D341Med (cell line): Measurements from ENCODE around the gene PTPRK.
"Not testable (repeated sequence)": the region's sequence is repeated elsewhere in the genome, so short reads cannot be mapped to it uniquely, and the experiment has no call there.

ENCODE experiments used
- DNase-seq: peaks from one replicate; pipeline ENCODE4 v3.0.0; 2012; ENCODE audit warnings: low spot score

PTPRK gene

GRCh38 chr6:128438393-128438792 lies 82.0 kb downstream of the PTPRK start:
- no peak for DNase-seq

DNA sequence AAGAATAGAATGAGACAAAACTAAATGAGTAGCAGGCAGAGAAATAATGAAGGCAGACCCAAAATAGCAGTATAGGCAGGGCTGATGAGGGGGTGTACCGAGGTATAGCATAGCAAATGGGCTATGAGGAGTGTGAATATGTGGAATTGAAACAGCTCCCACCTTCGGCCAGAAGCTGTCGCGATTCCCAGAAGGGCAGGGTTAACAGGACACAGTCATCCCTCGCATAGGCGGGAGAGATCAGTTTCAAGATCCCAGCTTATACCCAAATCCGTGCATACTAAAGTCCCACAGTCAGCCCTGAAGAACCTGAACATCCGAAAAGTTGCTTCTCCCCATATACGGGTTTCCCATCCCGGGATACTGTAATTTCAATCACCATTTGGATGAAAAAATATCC lies 82.7 kb downstream of the PTPRK start:
- no peak for DNase-seq

- not testable (repeated sequence) for DNase-seq
These were observed 85.6 kb downstream of the PTPRK start for GRCh38 chr6:128434752-128435151.

GRCh38 chr6:128432394-128432793 lies 88.0 kb downstream of the PTPRK start:
- DNase-seq, result no peak

DNA sequence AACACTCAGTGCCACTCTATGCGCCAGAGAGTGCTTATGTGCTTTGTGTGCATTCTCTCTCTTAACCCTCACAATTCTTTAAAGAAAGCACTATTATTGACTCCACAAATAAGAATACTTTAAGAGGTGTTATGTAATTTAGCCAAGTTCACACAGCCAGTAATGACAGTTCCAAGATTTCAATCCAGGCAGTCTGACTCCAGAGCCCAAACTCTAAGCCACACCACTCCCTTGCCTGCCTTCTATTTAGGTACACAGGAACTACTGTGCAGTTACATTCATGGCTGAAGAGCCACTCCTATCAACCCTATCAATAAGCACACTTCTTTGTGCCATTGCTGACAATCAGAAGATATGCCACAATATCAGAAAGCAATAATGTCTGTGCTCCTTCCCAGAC lies 93.3 kb downstream of the PTPRK start:
- DNase-seq, result no peak

GRCh38 chr6:128425856-128426255 lies 94.5 kb downstream of the PTPRK start:
- no peak for DNase-seq

- no peak for DNase-seq
These were observed 97.5 kb downstream of the PTPRK start for GRCh38 chr6:128422871-128423270.

- DNase-seq, result no peak
These were observed 98.2 kb downstream of the PTPRK start for GRCh38 chr6:128422200-128422599.

DNA sequence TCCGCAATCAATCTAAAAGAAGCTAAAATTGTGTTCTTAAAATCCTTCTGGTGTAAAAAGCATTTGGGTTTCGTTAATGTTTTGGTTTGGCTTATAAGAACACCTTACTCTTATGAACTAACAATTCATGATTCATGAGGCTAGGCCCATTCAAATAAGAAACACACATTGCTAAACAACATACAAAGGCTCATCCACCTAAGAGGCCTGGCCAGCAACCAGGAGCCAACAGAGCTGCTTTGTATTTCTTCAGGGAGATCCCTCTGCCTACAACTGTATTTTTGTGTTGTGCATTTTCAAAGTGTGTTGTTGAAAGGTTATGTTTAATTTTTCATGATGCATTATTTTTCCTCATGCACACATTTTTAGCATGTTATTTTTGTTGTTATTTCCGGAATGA lies 98.6 kb downstream of the PTPRK start:
- no peak for DNase-seq

DNA sequence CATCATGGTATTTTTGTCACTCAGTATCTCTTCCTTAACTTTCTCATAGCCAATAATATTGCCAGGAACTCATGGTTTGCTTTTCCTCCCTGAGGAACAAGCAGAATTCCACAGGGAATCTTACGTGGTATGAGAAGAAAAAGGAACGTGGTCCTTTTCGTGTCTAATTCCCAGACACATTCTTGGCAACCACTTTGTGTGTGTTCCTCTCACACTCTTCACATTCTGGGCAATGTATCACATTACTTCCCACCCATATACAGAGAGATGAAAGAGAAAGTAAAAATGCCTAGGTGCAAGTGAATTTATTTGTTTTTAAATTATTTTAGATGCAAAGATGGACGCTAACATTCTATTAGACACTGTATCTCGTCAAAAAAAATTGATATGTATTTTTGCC lies 102.7 kb downstream of the PTPRK start:
- DNase-seq, result no peak

GRCh38 chr6:128415387-128415786 lies 105.0 kb downstream of the PTPRK start:
- DNase-seq, result no peak

DNA sequence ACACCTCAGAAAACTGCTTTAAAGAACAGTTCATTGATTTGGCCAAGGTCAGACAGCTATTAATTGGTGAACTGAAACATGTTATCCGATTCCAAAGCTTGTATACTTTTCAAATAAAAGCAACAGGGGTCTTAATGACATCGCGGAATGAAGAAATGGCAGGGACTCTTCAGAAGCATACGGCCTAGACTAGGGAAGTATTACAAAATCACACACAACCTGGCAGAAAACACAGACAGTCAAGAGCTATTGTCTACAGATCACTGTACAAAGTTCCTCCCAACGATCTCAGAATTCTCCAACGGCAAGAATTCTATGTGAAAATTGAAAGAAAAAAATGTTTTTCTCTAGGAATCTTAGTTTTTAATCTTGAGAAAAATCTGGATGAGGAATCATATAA lies 105.5 kb downstream of the PTPRK start:
- no peak for DNase-seq

DNA sequence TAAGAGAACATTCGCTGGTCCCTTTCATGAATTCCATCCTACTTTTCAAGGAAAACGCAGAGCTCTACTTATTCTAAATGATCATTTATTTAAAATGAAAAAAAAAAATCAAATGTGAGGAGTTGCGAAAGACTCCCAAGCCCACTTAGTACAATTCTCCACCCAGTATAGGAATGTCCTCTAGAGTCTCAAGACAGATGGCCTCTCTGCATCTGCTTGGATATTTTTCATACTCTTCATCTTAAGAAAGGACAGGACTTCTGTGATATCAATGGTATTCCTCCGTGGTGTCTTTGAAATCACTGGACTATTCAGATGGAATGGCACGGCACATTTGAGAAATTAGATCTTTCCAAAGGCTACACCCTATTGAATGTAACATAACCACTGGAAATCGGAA lies 107.1 kb downstream of the PTPRK start:
- no peak for DNase-seq

DNA sequence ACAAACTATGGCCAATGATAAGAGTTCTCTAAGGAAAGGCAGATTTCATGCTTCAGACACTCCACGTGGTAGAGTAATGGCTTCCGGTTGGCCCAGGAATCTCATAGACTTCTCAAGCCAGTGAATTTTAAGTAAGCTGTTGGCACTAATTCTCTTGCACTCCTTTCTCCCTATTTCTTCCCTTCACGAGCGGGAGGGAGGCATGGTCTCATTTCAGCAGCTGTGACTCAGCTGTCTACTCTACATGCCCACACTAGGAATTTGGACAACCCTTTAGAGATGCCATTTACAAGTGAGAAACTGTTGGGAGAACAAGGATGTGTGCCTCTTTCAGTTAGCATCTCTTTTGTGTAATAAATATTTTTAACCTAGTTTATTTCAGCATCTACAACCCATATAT lies 107.7 kb downstream of the PTPRK start:
- no peak for DNase-seq

GRCh38 chr6:128410584-128410983 lies 109.8 kb downstream of the PTPRK start:
- DNase-seq, result no peak

GRCh38 chr6:128409003-128409402 lies 111.4 kb downstream of the PTPRK start:
- DNase-seq, result no peak

GRCh38 chr6:128406453-128406852 lies 113.9 kb downstream of the PTPRK start:
- no peak for DNase-seq

GRCh38 chr6:128403618-128404444 lies 116.6 kb downstream of the PTPRK start:
- DNase-seq, result no peak

- no peak for DNase-seq
These were observed 119.5 kb downstream of the PTPRK start for GRCh38 chr6:128400875-128401274.

GRCh38 chr6:128397996-128398395 lies 122.4 kb downstream of the PTPRK start:
- DNase-seq, result no peak

- no peak for DNase-seq
These were observed 124.8 kb downstream of the PTPRK start for GRCh38 chr6:128395596-128395995.

DNA sequence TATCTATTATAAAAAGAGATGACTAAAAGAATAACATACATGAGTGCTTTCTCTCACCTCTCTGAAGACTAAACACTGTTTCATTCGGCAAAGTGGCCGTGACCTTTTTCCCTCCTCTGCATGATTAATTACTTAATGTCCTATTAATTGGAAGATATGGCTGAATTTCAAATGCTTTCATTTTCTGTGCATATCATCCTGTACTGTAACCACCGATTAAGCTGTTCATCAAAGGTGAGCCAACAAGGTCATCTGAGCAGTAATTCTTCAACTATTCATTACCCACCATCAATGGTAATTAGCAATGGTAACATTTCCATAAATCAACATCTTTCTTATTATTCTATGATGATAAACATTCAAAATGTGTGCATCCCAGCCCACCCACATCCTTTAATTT lies 125.2 kb downstream of the PTPRK start:
- DNase-seq, result no peak

- no peak for DNase-seq
These were observed 126.2 kb downstream of the PTPRK start for GRCh38 chr6:128394167-128394566.

- no peak for DNase-seq
These were observed 130.4 kb downstream of the PTPRK start for GRCh38 chr6:128389820-128390534.
